ENCODE results near the gene ZNF217.
"Not testable (repeated sequence)": the region's sequence is repeated elsewhere in the genome, so short reads cannot be mapped to it uniquely, and the experiment has no call there.

Gene ZNF217

DNA sequence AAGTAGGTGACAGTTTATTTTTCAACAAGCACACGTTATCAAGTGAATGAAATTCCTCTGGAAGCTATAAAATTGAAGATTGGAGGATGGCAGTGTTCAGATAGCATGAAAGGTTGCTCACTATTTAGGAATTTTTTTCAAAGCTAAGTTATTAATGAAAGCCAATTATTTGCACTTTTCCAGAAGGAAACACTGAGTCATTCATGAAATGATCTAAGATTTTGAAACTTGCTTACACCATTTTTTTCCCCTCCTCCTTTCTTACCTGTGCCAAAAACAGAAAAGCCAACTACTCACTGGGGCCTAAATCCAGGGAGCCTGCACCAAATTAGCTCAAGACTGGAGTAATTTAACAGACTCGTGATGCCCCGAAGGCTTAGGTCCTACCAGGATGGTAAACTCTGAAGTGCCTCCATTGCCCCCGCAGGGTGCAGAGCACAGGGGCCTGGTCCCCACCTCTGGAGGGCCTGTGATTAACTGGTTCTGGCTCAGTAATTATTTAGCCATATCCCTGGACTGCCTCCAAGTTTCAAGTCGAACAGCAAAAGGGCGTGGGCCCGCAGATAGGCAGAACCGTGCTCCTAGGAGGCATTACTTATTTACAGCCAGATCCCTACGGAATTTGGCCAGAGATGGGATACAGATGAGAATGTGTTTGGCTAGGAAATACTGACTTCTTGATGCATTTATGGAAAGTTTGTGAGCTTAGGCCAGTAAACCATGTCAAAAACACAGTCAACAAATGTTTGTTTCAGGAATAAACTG is 28.0 kb upstream of the ZNF217 start:
- no peak overlapping the region for H3K4me3 ChIP-seq (replicated peaks; ENCODE audit: low read depth, low read length)

DNA sequence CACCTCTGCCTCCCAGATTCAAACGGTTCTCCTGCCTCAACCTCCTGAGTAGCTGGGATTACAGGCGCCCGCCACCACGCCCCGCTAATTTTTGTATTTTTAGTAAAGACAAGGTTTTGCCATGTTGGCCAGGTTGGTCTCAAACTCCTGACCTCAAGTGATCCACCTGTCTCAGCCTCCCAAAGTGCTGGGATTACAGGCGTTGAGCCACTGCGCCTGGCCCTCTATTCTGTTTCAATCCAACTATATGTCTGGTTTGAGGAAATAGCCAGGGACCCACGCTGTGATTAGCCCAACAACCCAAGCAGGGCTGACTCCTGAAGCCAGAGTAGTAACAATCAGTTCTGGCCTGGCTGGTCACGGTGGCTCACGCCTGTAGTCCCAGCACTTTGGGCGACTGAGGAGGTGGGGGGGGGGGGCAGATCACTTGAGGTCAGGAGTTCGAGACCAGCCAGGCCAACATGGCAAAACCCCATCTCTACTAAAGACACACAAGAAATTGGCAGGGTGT is 24.9 kb upstream of the ZNF217 start:
- H3K4me3 ChIP-seq (replicated peaks; ENCODE audit: low read depth, low read length); H3K36me3 ChIP-seq (ENCODE audit: control insufficient read depth, insufficient read depth, low read length); DNase-seq (ENCODE audit: extremely low read depth, insufficient read length); H3K27me3 ChIP-seq (replicated peaks; ENCODE audit: control insufficient read depth, insufficient read depth, low read length): not testable (repeated sequence)

More for the DNA sequence above, 28.0 kb upstream of the ZNF217 start:
- H3K36me3 ChIP-seq (ENCODE audit: control insufficient read depth, insufficient read depth, low read length) = no peaks in the 10 kb centered on the region
- peak; percentile 67 for DNase-seq (ENCODE audit: extremely low read depth, insufficient read length)
- TF ChIP-seq, protein P1, sequence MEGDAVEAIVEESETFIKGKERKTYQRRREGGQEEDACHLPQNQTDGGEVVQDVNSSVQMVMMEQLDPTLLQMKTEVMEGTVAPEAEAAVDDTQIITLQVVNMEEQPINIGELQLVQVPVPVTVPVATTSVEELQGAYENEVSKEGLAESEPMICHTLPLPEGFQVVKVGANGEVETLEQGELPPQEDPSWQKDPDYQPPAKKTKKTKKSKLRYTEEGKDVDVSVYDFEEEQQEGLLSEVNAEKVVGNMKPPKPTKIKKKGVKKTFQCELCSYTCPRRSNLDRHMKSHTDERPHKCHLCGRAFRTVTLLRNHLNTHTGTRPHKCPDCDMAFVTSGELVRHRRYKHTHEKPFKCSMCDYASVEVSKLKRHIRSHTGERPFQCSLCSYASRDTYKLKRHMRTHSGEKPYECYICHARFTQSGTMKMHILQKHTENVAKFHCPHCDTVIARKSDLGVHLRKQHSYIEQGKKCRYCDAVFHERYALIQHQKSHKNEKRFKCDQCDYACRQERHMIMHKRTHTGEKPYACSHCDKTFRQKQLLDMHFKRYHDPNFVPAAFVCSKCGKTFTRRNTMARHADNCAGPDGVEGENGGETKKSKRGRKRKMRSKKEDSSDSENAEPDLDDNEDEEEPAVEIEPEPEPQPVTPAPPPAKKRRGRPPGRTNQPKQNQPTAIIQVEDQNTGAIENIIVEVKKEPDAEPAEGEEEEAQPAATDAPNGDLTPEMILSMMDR (IDR thresholded peaks at IDR 0.05; ENCODE audit: insufficient read depth, low read length, poor library complexity, severe bottlenecking) = no peak
- H3K27me3 ChIP-seq (replicated peaks; ENCODE audit: control insufficient read depth, insufficient read depth, low read length) = no peaks in the 10 kb centered on the region

DNA sequence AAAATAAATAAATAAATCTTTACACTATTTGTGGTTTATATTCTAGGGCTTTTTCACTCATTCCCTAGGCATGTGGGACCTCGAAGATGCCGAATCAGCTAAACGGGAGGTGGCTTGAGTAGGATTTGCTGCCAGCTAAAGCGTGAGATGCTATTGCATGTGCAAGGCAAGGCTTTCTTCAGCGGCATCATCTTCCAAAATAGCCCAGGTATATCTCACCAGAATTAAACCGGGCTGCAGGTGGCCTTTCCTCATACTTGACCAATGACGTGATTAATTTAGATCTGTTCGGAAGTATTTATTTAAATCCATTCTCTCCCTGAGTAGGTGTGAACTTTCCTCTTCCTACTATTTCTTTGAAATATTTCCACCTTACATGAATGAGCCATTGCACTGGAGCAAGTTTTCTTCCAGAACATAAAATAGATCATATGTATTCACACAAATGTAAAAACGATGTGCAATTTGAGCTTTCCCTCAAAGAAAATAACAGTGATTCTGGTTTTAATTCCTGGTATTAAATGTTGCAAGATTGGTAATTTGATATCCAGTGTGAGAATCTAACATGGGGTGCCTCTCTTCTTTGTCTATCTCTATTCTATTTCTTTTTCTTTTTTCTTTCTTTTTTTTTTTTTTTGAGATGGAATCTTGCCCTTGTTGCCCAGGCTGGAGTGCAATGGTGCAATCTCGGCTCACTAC is 24.3 kb upstream of the ZNF217 start:
- H3K27me3 ChIP-seq (replicated peaks; ENCODE audit: control insufficient read depth, insufficient read depth, low read length) = no peaks in the 10 kb centered on the region
- DNase-seq (ENCODE audit: extremely low read depth, insufficient read length) = no peak
- no peaks in the 10 kb centered on the region for H3K36me3 ChIP-seq (ENCODE audit: control insufficient read depth, insufficient read depth, low read length)
- no peak overlapping the region for H3K4me3 ChIP-seq (replicated peaks; ENCODE audit: low read depth, low read length)
- TF ChIP-seq, protein P1 (IDR thresholded peaks at IDR 0.05; ENCODE audit: insufficient read depth, low read length, poor library complexity, severe bottlenecking) = no peak

DNA sequence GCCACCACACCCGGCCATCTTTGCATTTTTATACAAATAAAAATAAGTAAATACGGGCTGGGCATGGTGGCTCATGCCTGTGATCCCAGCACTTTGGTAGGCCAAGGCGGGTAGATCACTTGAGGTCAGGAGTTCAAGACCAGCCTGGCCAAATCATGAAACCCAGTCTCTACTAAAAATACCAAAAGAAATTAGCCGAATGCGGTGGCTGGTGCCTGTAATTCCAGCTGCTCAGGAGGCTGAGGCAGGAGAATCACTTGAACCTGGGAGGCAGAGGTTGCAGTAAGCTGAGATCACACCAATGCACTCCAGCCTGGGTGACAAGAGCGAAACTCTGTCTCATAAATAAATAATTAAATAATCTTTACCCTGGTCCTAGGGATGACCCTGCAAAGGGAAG is 22.9 kb upstream of the ZNF217 start:
- not testable (repeated sequence) for DNase-seq (ENCODE audit: extremely low read depth, insufficient read length); H3K27me3 ChIP-seq (replicated peaks; ENCODE audit: control insufficient read depth, insufficient read depth, low read length); H3K36me3 ChIP-seq (ENCODE audit: control insufficient read depth, insufficient read depth, low read length); H3K4me3 ChIP-seq (replicated peaks; ENCODE audit: low read depth, low read length)

DNA sequence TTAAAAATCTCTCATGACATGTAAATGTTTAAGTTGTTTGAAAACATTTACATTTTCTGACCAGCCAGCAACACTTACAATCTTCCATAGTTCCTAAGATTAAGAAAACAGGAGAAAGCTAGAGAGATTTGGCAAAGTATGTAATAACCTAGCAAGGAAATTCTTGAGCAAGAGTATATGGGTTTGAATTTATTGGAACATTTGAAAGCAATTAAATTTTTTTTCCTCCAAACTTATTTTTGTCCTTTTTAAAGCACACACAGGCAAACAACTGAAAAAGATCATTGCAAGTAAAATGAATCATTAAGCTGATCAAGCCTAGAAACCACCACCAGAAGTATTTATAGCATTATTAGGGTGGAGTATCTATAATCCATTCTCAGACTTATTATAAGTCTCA is 20.1 kb upstream of the ZNF217 start:
- DNase-seq (ENCODE audit: extremely low read depth, insufficient read length) = no peak
- no peaks in the 10 kb centered on the region for H3K36me3 ChIP-seq (ENCODE audit: control insufficient read depth, insufficient read depth, low read length)
- H3K27me3 ChIP-seq (replicated peaks; ENCODE audit: control insufficient read depth, insufficient read depth, low read length) = no peaks in the 10 kb centered on the region
- TF ChIP-seq, protein P1 (IDR thresholded peaks at IDR 0.05; ENCODE audit: insufficient read depth, low read length, poor library complexity, severe bottlenecking) = no peak
- no peak overlapping the region for H3K4me3 ChIP-seq (replicated peaks; ENCODE audit: low read depth, low read length)

DNA sequence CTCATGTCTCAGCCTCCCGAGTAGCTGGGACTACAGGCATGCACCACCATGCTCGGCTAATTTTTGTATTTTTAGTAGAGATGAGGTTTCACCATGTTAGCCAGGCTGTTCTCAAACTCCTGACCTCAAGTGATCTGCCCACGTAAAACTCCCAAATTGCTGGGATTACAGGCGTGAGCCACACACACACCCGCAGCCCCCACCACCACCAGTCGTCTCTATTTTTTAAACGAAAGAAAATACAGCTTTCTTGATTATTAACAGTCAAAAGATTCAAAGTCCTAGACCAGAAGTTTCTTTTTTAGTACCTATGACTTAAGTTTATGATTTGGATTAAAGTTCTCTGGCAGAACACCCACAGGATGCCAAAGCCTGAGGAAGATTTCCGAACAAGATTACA is 18.6 kb upstream of the ZNF217 start:
- not testable (repeated sequence) for DNase-seq (ENCODE audit: extremely low read depth, insufficient read length); H3K27me3 ChIP-seq (replicated peaks; ENCODE audit: control insufficient read depth, insufficient read depth, low read length); H3K4me3 ChIP-seq (replicated peaks; ENCODE audit: low read depth, low read length)

DNA sequence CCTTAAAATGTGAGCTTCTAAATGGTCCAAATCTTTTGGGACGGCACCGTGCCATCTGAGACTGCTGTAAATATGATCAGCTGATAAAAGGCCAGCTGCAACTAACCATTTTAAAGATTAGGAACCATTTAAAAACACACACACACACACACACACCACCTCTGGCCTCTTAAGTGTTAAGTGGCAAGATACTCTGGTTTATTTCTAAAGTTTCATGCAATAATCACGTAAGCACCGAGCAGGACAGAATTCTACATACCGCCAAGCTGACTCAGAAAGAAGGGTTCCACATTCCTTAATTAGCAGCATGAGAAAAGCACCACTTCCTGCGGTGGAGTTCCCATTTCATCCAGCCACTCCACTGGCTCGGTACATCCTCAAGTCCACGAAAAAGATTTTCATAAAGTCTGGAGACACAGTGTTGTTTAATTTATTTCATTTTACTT is 17.8 kb upstream of the ZNF217 start:
- DNase-seq (ENCODE audit: extremely low read depth, insufficient read length) = peak; percentile 44
- H3K4me3 ChIP-seq (replicated peaks; ENCODE audit: low read depth, low read length) = peak overlapping the region; percentile 49

More for the DNA sequence above, 18.6 kb upstream of the ZNF217 start:
- H3K36me3 ChIP-seq (ENCODE audit: control insufficient read depth, insufficient read depth, low read length) = not testable (repeated sequence)

More for the DNA sequence above, 17.8 kb upstream of the ZNF217 start:
- H3K36me3 ChIP-seq (ENCODE audit: control insufficient read depth, insufficient read depth, low read length) = no peaks in the 10 kb centered on the region
- H3K27me3 ChIP-seq (replicated peaks; ENCODE audit: control insufficient read depth, insufficient read depth, low read length) = no peaks in the 10 kb centered on the region
- TF ChIP-seq, protein P1 (IDR thresholded peaks at IDR 0.05; ENCODE audit: insufficient read depth, low read length, poor library complexity, severe bottlenecking) = no peak

Data from GM06990 (cell line).